ENCODE measurements around the gene FRMD4A. TPM values are rescaled to one million over a fixed set of nuclear protein-coding genes. Genes with fewer than 3 reads are reported as not detected.

FRMD4A gene
- polyA plus RNA-seq, 1 donor (not counting 4 experiments of a cell fraction or from before 2014, with no cell fraction given), result 12.9 TPM

DNA sequence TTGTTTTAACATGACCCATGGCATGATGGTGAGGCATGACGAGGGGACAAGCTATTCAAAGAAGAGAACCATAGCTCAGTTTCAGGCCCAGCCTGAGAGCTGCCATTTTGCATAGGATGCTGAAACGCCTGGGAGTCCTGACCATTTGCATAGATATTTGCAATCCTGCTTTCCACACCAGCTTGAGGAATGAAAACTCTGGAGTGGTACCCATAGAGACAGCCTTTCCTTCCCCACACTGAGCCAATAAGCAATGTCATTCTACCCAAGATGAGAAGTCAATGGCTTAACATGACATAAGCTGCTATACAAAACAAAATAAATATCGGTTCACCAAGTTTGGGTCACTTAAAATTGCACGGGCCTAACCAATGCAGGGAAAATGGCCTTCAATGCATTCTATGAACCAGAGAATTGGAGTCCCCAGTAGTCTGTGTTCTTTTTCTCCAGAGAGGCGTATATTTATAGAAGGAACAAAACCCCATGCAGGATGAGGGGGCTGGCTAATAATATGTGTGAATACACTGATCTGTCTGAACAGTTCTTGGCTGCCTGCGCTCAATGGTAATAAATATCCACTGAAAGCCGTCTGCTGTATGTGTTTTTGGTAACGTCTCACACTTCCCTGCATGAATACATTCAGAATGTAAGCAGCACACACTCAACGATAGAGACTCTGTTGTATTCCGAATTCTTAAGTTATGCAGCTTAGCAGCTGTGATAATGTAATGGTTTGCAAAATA lies 329.3 kb downstream of the FRMD4A start:
- no peaks in the 10 kb centered on the region for H3K4me1 ChIP-seq (ENCODE audit: control insufficient read depth, extremely low read depth, insufficient read depth, low read length)
- no peak overlapping the region for H3K4me3 ChIP-seq (ENCODE audit: control insufficient read depth in 2 of 3, extremely low read depth in 1 of 3, insufficient read depth in 2 of 3, low read depth in 1 of 3, low read length in 3 of 3)
- TF ChIP-seq EZH2 (IDR thresholded peaks at IDR 0.05; ENCODE audit: low read length) (no peak), CTCF (optimal IDR thresholded peaks at IDR 0.05 in 1 of 3, IDR thresholded peaks at IDR 0.05 in 1 of 3, conservative IDR thresholded peaks at IDR 0.05 in 1 of 3; ENCODE audit: extremely low read depth in 1 of 3, insufficient read depth in 2 of 3, low read length in 3 of 3) (no peak)
- DNase-seq (ENCODE audit: low read depth, low spot score) (no peak), FAIRE-seq (no peak)
- no peaks in the 10 kb centered on the region for H4K20me1 ChIP-seq (ENCODE audit: control insufficient read depth, extremely low read depth, insufficient read depth, low read length)
- no peak overlapping the region for H3K27ac ChIP-seq (ENCODE audit: control insufficient read depth, insufficient read depth, low read length)
- no peak overlapping the region for H2AFZ ChIP-seq (ENCODE audit: control insufficient read depth, low read length)
- H3K36me3 ChIP-seq (ENCODE audit: control insufficient read depth in 2 of 2, extremely low read depth in 1 of 2, insufficient read depth in 2 of 2, low read length in 2 of 2), result no peaks in the 10 kb centered on the region
- H3K9me1 ChIP-seq (ENCODE audit: control insufficient read depth, extremely low read depth, insufficient read depth, low read length), result no peaks in the 10 kb centered on the region
- dilution Hi-C loops (cut with MboI; ENCODE audit: extremely low pct_ligation_motif_present, low sequenced_read_pairs), result no loop called here
- no peaks in the 10 kb centered on the region for H3K9me3 ChIP-seq (ENCODE audit: control insufficient read depth, low read depth, low read length)
- H3K4me2 ChIP-seq (ENCODE audit: control insufficient read depth, extremely low read depth, insufficient read depth, low read depth, low read length), result no peak overlapping the region
- no peaks in the 10 kb centered on the region for H3K27me3 ChIP-seq (ENCODE audit: control insufficient read depth, extremely low read depth, insufficient read depth, low read length)
- no peak overlapping the region for H3K9ac ChIP-seq (ENCODE audit: control insufficient read depth, extremely low read depth, insufficient read depth, low read length)
- H3K79me2 ChIP-seq (ENCODE audit: control insufficient read depth, insufficient read depth, low read length), result no peaks in the 10 kb centered on the region

GRCh38 chr10:13998163-13998835 lies 332.4 kb downstream of the FRMD4A start:
- Histone ChIP-seq H3K4me3 (ENCODE audit: control insufficient read depth in 2 of 3, extremely low read depth in 1 of 3, insufficient read depth in 2 of 3, low read depth in 1 of 3, low read length in 3 of 3) (no peak overlapping the region), H3K4me2 (ENCODE audit: control insufficient read depth, extremely low read depth, insufficient read depth, low read depth, low read length) (no peak overlapping the region), H3K27me3 (ENCODE audit: control insufficient read depth, extremely low read depth, insufficient read depth, low read length) (no peaks in the 10 kb centered on the region), H4K20me1 (ENCODE audit: control insufficient read depth, extremely low read depth, insufficient read depth, low read length) (no peaks in the 10 kb centered on the region), H3K36me3 (ENCODE audit: control insufficient read depth in 2 of 2, extremely low read depth in 1 of 2, insufficient read depth in 2 of 2, low read length in 2 of 2) (no peaks in the 10 kb centered on the region), H3K9me1 (ENCODE audit: control insufficient read depth, extremely low read depth, insufficient read depth, low read length) (no peaks in the 10 kb centered on the region), H3K9me3 (ENCODE audit: control insufficient read depth, low read depth, low read length) (no peaks in the 10 kb centered on the region), H3K4me1 (ENCODE audit: control insufficient read depth, extremely low read depth, insufficient read depth, low read length) (no peaks in the 10 kb centered on the region), H3K27ac (ENCODE audit: control insufficient read depth, insufficient read depth, low read length) (no peak overlapping the region), H3K9ac (ENCODE audit: control insufficient read depth, extremely low read depth, insufficient read depth, low read length) (no peak overlapping the region), H2AFZ (ENCODE audit: control insufficient read depth, low read length) (no peak overlapping the region), H3K79me2 (ENCODE audit: control insufficient read depth, insufficient read depth, low read length) (no peaks in the 10 kb centered on the region)
- DNase-seq (ENCODE audit: low read depth, low spot score), result no peak
- dilution Hi-C loops (cut with MboI; ENCODE audit: extremely low pct_ligation_motif_present, low sequenced_read_pairs), result no loop called here
- FAIRE-seq, result no peak
- TF ChIP-seq EZH2 (IDR thresholded peaks at IDR 0.05; ENCODE audit: low read length) (no peak), CTCF (optimal IDR thresholded peaks at IDR 0.05 in 1 of 3, IDR thresholded peaks at IDR 0.05 in 1 of 3, conservative IDR thresholded peaks at IDR 0.05 in 1 of 3; ENCODE audit: extremely low read depth in 1 of 3, insufficient read depth in 2 of 3, low read length in 3 of 3) (no peak)
